HepG2 (cell line): Measurements from ENCODE around the gene PSPH. TPM values are rescaled to one million over a fixed set of nuclear protein-coding genes. Genes with fewer than 3 reads are reported as not detected.

Experiments used
- GATAD2A ChIP-seq: IDR thresholded peaks from 2 replicates; pipeline ENCODE4 v1.6.1; 2016
- HMGXB4 ChIP-seq, 2 experiments: sonication (generic) in 1 of 2; formaldehyde crosslinking in 1 of 2; IDR thresholded peaks; 2 replicates each; pipeline versions ENCODE4 v1.4.0 to v1.6.1; 2018 to 2020; ENCODE audit warnings: missing genetic modification reagents in 2 of 2, borderline replicate concordance in 1 of 2, low read depth in 1 of 2, mild to moderate bottlenecking in 1 of 2, missing biosample characterization in 1 of 2
- HNRNPL ChIP-seq: fragments of 200-400 bp; formaldehyde crosslinking; IDR thresholded peaks from 2 replicates; pipeline ENCODE4 v1.6.1; 2017; ENCODE audit warnings: mild to moderate bottlenecking, low read depth, low read length
- JUN ChIP-seq: sonication (generic); formaldehyde crosslinking; IDR thresholded peaks from 2 replicates; pipeline ENCODE4 v1.4.0; 2020; ENCODE audit warnings: mild to moderate bottlenecking, missing genetic modification reagents
- JUNB ChIP-seq: sonication (generic); formaldehyde crosslinking; IDR thresholded peaks from 2 replicates; pipeline ENCODE4 v1.8.0; 2022; ENCODE audit warnings: missing genetic modification reagents, mild to moderate bottlenecking, borderline replicate concordance
- MTF1 ChIP-seq: sonication (generic); formaldehyde crosslinking; IDR thresholded peaks from 2 replicates; pipeline ENCODE4 v1.5.0; 2020; ENCODE audit warnings: missing genetic modification reagents
- NCOA1 ChIP-seq: sonication (generic); formaldehyde crosslinking; IDR thresholded peaks from 2 replicates; pipeline ENCODE4 v1.9.0; 2021; ENCODE audit warnings: missing genetic modification reagents
- REL ChIP-seq: sonication (generic); formaldehyde crosslinking; conservative IDR thresholded peaks from 2 replicates; pipeline ENCODE4 v1.8.0; 2022; ENCODE audit warnings: mild to moderate bottlenecking, missing genetic modification reagents, moderate library complexity
- RORA ChIP-seq: sonication (generic); formaldehyde crosslinking; IDR thresholded peaks from 2 replicates; pipeline ENCODE4 v1.5.0; 2020; ENCODE audit warnings: mild to moderate bottlenecking, missing genetic modification reagents, moderate library complexity
- SMAD9 ChIP-seq: sonication (generic); formaldehyde crosslinking; IDR thresholded peaks from 2 replicates; pipeline ENCODE4 v1.5.1; 2020; ENCODE audit warnings: mild to moderate bottlenecking, missing genetic modification reagents
- TEAD3 ChIP-seq: optimal IDR thresholded peaks from 2 replicates; pipeline ENCODE3; 2016; ENCODE audit warnings: borderline replicate concordance
- ZNF33A ChIP-seq: sonication (generic); formaldehyde crosslinking; IDR thresholded peaks from 2 replicates; pipeline ENCODE4 v1.5.1; 2020; ENCODE audit warnings: missing genetic modification reagents, mild to moderate bottlenecking, moderate library complexity, borderline replicate concordance
- ZNF382 ChIP-seq: sonication (generic); formaldehyde crosslinking; IDR thresholded peaks from 2 replicates; pipeline ENCODE4 v1.5.0; 2020; ENCODE audit warnings: missing genetic modification reagents, mild to moderate bottlenecking, borderline replicate concordance
- ZNF75D ChIP-seq: sonication (generic); formaldehyde crosslinking; IDR thresholded peaks from 2 replicates; pipeline ENCODE4 v1.8.1; 2023; ENCODE audit warnings: missing genetic modification reagents, mild to moderate bottlenecking, borderline replicate concordance
- polyA plus RNA-seq, 8 experiments: library from polyadenylated mRNA; depleted of rRNA in 3 of 8; stranded (reverse) in 7 of 8; unstranded in 1 of 8; fragments of >200 nt; fragmentation: Illumina TruSeq in 4 of 8; extraction: Trizol in 4 of 8; gene quantifications; 2 replicates each; pipeline versions ENCODE4 v1.2.1 to v1.2.3, GENCODE V29; 2011 to 2016; ENCODE audit warnings: low read depth in 4 of 8, missing spikeins in 1 of 8, mixed read lengths in 1 of 8; ENCODE audit not compliant: insufficient read depth in 1 of 8
- total RNA-seq, 5 experiments: library from RNA; depleted of rRNA; stranded (reverse); fragments of >200 nt; fragmentation: Illumina TruSeq; extraction: Trizol; gene quantifications; 2 replicates each; pipeline ENCODE4 v1.2.3, GENCODE V29; 2016; ENCODE audit warnings: low read depth in 1 of 5
- TF ChIP-seq, protein P1 (sequence below): IDR thresholded peaks from 2 replicates; pipeline ENCODE4 v1.6.1; 2018; ENCODE audit warnings: missing genetic modification reagents
- TF ChIP-seq, protein P2 (sequence below): IDR thresholded peaks from 2 replicates; pipeline ENCODE4 v1.6.1; 2016; ENCODE audit warnings: low read depth, borderline replicate concordance
- TF ChIP-seq, protein P3 (sequence below): sonication (generic); formaldehyde crosslinking; IDR thresholded peaks from 2 replicates; pipeline ENCODE4 v1.4.0; 2020; ENCODE audit warnings: mild to moderate bottlenecking, missing genetic modification reagents, borderline replicate concordance
- TF ChIP-seq, protein P4 (sequence below): IDR thresholded peaks from 2 replicates; pipeline ENCODE4 v1.6.1; 2016; ENCODE audit warnings: missing compliant biosample characterization, missing genetic modification reagents, borderline replicate concordance
- TF ChIP-seq, protein P5 (sequence below): sonication (generic); formaldehyde crosslinking; IDR thresholded peaks from 2 replicates; pipeline ENCODE4 v1.8.1; 2023; ENCODE audit warnings: mild to moderate bottlenecking, missing genetic modification reagents

The PSPH gene
- total and polyA plus RNA-seq, 2 of the 13 experiments (the other 11 are each of a cell fraction or from before 2014, with no cell fraction given) = 85.5 to 124 TPM

- TF ChIP-seq, protein P1, sequence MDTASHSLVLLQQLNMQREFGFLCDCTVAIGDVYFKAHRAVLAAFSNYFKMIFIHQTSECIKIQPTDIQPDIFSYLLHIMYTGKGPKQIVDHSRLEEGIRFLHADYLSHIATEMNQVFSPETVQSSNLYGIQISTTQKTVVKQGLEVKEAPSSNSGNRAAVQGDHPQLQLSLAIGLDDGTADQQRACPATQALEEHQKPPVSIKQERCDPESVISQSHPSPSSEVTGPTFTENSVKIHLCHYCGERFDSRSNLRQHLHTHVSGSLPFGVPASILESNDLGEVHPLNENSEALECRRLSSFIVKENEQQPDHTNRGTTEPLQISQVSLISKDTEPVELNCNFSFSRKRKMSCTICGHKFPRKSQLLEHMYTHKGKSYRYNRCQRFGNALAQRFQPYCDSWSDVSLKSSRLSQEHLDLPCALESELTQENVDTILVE (CRISPR knock-in tag) = peak; percentile 49; the same call in 1 of the 2 replicates
- no peak for TF ChIP-seq REL (CRISPR knock-in tag)
- TF ChIP-seq, protein P2, sequence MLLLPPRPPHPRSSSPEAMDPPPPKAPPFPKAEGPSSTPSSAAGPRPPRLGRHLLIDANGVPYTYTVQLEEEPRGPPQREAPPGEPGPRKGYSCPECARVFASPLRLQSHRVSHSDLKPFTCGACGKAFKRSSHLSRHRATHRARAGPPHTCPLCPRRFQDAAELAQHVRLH (CRISPR knock-in tag) = peak; percentile 66; the same call in 1 of the 2 replicates
- TF ChIP-seq JUNB (CRISPR knock-in tag) = no peak
- peak; percentile 39 for TF ChIP-seq GATAD2A
- no peak for TF ChIP-seq RORA
- no peak for TF ChIP-seq MTF1 (CRISPR knock-in tag)
- no peak for TF ChIP-seq ZNF33A (CRISPR knock-in tag)
- TF ChIP-seq HNRNPL = peak; percentile 61; the same call in 1 of the 2 replicates
- TF ChIP-seq, protein P3, sequence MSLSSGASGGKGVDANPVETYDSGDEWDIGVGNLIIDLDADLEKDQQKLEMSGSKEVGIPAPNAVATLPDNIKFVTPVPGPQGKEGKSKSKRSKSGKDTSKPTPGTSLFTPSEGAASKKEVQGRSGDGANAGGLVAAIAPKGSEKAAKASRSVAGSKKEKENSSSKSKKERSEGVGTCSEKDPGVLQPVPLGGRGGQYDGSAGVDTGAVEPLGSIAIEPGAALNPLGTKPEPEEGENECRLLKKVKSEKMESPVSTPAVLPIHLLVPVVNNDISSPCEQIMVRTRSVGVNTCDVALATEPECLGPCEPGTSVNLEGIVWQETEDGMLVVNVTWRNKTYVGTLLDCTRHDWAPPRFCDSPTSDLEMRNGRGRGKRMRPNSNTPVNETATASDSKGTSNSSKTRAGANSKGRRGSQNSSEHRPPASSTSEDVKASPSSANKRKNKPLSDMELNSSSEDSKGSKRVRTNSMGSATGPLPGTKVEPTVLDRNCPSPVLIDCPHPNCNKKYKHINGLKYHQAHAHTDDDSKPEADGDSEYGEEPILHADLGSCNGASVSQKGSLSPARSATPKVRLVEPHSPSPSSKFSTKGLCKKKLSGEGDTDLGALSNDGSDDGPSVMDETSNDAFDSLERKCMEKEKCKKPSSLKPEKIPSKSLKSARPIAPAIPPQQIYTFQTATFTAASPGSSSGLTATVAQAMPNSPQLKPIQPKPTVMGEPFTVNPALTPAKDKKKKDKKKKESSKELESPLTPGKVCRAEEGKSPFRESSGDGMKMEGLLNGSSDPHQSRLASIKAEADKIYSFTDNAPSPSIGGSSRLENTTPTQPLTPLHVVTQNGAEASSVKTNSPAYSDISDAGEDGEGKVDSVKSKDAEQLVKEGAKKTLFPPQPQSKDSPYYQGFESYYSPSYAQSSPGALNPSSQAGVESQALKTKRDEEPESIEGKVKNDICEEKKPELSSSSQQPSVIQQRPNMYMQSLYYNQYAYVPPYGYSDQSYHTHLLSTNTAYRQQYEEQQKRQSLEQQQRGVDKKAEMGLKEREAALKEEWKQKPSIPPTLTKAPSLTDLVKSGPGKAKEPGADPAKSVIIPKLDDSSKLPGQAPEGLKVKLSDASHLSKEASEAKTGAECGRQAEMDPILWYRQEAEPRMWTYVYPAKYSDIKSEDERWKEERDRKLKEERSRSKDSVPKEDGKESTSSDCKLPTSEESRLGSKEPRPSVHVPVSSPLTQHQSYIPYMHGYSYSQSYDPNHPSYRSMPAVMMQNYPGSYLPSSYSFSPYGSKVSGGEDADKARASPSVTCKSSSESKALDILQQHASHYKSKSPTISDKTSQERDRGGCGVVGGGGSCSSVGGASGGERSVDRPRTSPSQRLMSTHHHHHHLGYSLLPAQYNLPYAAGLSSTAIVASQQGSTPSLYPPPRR (CRISPR knock-in tag) = no peak; the same call in 1 of the 2 replicates
- no peak for TF ChIP-seq ZNF382
- TF ChIP-seq ZNF75D (CRISPR knock-in tag) = no peak
- TF ChIP-seq SMAD9 = no peak
- TF ChIP-seq NCOA1 (CRISPR knock-in tag) = no peak
- peak in 1 of 2 experiments; percentile 75; a peak in 1 of 4 replicates for TF ChIP-seq HMGXB4 (CRISPR knock-in tag; IDR thresholded peaks at IDR 0.05; ENCODE audit: borderline replicate concordance in 1 of 2, low read depth in 1 of 2)
- TF ChIP-seq, protein P4, sequence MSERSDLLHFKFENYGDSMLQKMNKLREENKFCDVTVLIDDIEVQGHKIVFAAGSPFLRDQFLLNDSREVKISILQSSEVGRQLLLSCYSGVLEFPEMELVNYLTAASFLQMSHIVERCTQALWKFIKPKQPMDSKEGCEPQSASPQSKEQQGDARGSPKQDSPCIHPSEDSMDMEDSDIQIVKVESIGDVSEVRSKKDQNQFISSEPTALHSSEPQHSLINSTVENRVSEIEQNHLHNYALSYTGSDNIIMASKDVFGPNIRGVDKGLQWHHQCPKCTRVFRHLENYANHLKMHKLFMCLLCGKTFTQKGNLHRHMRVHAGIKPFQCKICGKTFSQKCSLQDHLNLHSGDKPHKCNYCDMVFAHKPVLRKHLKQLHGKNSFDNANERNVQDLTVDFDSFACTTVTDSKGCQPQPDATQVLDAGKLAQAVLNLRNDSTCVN (CRISPR knock-in tag) = no peak
- TF ChIP-seq TEAD3 (CRISPR knock-in tag) = peak; percentile 45
- TF ChIP-seq JUN (CRISPR knock-in tag) = no peak
- TF ChIP-seq, protein P5, sequence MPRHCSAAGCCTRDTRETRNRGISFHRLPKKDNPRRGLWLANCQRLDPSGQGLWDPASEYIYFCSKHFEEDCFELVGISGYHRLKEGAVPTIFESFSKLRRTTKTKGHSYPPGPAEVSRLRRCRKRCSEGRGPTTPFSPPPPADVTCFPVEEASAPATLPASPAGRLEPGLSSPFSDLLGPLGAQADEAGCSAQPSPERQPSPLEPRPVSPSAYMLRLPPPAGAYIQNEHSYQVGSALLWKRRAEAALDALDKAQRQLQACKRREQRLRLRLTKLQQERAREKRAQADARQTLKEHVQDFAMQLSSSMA (CRISPR knock-in tag) = peak; percentile 86
Observed at GRCh38 chr7:56033671-56034432, 17.4 kb downstream of the PSPH start (continued).
